HG03066 (cell line): ENCODE data around the gene CXXC5.
"Not testable (repeated sequence)": the region's sequence is repeated elsewhere in the genome, so short reads cannot be mapped to it uniquely, and the experiment has no call there.

Source experiments
- ATAC-seq: cut with Tn5 transposase; IDR thresholded peaks from one replicate; pipeline ENCODE4 v1.9.1; 2021; ENCODE audit warnings: low read depth; ENCODE audit not compliant: unreplicated experiment

The CXXC5 gene

DNA sequence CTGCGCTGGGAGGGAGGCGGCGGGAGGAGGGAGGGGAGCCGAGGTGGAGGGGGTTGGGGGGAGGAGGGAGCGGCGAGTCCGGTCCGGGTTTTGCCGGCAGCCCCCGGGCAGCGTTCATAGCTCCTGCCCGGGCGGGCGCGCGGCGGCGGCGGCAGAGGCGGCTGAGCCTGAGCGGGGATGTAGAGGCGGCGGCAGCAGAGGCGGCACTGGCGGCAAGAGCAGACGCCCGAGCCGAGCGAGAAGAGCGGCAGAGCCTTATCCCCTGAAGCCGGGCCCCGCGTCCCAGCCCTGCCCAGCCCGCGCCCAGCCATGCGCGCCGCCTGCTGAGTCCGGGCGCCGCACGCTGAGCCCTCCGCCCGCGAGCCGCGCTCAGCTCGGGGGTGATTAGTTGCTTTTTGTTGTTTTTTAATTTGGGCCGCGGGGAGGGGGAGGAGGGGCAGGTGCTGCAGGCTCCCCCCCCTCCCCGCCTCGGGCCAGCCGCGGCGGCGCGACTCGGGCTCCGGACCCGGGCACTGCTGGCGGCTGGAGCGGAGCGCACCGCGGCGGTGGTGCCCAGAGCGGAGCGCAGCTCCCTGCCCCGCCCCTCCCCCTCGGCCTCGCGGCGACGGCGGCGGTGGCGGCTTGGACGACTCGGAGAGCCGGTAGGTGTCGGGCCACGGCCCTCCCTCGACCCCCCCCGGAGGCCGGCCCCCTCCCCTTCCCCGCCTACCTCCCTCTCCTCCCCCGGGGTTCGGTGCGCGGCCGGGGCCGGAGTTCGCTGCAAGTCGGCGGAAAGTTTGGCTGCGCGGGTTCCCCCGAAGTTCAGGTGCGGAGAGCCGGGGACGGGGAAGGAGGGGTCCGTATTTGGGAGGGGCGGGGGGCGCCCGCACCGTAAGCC lies at the start of gene CXXC5:
TSS of gene CXXC5 (plus strand) at position 145 of the 877 bp plus-strand sequence. CDS start 32,175 bp downstream, outside the sequence.
- ATAC-seq: peak; percentile 32

DNA sequence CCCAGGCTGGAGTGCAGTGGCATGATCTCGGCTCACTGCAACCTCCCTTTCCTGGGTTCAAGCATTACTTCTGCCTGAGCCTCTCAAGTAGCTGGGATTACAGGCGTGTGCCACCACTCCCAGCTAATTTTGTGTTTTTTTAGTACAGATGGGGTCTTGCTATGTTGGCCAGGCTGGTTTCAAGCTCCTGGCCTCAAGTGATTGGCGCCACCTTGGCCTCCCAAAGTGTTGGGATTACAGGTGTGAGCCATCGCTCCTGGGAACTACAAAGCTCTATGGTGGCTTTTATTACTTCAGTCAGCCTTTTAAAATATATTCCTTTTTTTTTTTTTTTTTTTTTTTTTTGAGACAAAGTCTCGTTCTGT lies 49.6 kb upstream of the CXXC5 start:
- ATAC-seq: not testable (repeated sequence)

DNA sequence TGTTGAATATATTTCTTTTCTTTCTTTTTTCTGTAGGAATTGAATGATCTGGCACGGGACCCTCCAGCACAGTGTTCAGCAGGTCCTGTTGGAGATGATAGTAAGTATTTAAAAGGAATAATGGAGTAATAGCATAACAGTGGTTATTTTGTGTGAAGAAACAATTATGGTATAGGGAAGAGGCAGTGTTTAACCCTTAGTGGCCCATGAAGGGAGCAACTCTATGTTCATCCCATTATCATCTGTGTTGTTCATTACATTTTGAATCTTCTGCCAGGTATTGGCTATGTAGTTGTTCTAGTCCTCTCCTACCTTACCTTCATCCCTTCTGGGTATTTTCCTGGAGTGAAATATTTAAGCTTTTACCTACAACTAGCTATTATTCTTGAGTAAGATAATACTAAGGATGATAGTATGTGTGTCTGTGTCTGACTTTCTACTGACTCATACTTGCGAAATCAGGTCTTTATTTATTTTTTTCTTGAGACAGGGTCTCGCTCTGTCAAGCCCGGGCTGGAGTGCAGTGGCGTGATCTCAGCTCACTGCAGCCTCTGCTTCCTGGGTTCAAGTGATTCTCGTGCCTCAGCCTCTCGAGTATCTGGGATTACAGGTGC lies 47.7 kb upstream of the CXXC5 start:
- no peak for ATAC-seq

DNA sequence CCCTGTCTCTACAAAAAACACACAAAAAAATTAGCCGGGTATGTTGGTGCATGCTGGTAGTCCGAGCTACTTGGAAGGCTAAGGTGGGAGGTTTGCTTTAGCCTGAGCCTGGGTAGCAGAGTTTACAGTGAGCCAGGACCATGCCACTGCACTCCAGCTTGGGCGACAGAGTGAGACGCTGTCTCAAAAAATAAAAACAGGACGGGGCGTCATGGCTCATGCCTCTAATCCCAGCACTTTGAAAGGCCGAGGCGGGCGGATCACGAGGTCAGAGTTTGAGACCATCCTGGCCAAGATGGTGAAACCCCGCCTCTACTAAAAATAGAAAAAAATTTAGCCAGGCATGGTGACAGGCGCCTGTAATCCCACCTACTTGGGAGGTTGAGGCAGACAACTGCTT lies 46.7 kb upstream of the CXXC5 start:
- ATAC-seq: no peak

DNA sequence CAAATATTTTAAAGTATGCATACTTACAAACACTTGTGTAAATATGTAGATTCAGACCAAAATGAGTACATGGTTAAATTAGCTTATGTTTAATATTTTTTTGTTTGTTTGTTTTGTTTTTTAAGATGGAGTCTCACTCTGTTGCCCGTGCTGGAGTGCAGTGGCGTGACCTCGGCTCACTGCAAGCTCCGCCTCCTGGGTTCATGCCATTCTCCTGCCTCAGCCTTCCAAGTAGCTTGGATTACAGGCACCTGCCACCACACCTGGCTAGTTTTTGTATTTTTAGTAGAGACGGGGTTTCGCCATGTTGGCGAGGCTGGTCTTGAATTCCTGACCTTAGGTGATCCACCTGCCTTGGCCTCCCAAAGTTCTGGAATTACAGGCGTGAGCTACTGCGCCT lies 46.2 kb upstream of the CXXC5 start:
- not testable (repeated sequence) for ATAC-seq

DNA sequence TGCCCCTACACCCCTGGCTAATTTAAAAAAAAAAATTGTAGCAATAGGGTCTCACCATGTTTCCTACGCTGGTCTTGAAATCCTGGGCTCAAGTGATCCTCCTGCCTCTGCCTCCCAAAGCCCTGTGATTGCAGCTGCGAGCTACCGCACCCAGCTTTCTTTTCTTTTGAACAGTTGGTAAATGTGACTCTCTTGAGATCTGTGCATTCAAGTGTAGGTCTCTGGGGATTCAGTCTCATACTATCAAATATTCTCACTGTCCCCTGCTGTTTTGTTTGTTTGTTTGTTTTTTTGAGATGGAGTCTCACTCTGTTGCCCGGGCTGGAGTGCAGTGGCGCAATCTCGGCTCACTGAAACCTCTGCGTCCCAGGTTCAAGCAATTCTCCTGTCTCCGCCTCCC lies 42.3 kb upstream of the CXXC5 start:
- no peak for ATAC-seq

DNA sequence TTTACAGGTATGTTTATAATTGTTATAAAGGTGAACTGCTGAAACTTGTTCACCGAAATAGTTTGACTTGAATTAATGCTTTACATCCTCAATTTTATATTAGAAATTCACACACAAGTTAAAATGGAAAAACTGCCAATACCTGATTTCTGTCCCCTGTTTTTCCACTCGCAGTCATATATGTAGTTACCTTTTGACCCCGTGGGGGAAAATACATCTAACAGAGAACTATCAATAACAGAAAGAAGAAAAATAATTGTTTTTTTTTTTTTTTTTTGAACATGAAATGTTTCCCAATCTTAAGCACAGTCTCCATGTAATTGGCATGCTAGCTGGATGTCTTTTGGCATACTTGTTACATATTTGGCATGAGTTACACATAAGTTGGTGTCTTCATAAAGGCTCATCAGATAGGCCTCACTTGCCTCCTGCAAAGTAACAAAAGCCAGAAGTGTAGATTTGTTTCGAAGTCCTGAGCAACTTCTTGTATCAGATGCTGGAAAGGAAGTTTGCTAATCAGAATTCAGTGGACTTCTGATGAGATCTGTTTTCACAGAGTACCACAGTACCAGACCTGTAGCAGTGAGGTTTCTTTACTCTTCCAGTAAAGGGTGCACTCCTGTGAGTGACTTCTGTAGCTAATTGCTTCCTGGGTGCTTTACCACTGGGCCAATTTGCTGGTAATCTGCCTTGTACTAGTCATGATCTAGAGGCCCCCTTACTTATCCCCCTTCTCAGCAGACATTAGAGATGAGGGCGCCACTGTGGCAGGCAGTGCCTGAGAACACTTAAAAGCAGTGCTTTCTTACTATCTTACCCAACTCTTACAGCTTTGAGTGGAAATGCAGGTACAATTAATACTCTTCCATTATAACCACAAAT lies 36.2 kb upstream of the CXXC5 start:
- no peak for ATAC-seq

DNA sequence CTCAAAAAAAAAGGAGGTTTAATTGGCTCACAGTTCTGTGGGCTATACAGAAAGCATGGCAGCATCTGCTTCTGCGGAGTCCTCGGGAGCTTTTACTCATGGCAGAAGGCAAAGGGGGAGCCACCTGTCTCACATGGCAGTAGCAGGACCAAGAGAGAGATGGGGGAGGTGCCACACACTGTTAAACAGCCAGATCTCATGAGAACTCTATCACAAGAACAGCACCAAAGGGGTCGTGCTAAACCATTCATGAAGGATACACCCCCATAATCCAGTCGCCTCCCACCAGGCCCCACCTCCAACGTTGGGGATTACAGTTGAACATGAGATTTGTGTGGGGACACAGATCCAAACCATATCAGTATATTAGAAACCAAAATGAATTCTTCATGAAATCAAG lies 28.3 kb upstream of the CXXC5 start:
- ATAC-seq: no peak

DNA sequence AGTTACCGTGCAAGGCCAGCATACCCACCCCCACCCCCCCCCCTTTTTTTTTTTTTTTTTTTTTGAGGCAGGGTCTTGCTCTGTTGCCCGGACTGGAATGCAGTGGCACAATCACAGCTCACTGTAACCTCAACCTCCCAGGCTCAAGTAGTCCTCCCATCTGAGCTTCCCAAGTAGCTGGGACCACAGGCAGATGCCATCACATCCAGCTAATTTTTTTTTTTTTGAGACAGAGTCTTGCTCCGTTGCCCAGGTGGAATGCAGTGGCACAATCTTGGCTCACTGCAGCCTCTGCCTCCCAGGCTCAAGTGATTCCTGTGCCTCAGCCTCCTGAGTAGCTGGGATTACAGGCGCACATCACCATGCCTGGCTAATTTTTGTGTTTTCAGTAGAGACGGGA lies 22.8 kb upstream of the CXXC5 start:
- not testable (repeated sequence) for ATAC-seq

DNA sequence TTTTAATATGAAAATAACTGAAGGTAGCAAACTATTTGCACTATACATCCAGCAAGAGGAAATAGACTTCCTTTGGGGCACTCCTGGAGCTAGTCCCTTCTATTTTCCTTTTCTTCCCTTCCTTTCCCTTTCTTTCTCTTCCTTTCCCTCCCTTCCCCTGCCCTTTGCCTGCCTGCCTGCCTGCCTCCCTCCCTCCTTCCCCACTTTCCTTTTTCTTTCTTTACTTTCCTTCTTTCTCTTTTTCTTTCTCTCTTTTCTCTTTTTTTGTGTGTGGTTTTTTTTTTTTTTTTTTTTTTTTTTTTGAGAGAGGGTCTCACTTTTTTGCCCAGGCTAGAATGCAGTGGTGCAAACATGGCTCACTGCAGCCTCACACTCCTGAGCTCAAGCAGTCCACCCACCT lies 17.3 kb upstream of the CXXC5 start:
- no peak for ATAC-seq

DNA sequence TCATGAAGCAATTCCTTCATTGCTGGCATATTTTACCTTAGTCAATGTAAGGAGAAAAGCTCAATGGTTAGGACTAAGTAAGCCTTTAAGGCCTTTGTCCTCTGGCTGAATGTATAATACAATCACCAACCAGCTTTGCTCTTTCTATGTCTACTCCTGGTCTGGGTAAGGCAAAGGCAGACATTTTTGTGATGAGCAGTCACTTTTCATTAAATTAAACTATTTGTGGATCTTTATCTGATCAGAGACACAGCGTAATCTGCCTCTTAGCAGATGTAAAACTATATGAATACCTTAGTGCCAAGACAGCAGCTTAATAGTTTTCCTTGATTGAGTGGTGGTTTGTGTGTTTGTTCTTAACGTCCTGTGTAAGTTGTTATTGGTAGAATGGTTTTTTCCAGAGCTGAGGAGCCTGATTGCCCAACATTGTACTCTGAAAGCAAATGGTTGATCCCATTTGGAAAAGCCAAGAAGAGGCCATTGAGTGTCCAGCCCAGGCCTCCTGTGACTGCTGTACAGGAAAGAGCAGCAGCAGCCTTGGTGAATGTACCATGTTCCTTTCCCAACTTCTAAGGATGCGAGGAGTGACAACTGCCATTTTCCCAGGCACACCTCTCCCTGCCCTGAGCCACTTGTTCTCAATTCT lies 16.5 kb upstream of the CXXC5 start:
- no peak for ATAC-seq

DNA sequence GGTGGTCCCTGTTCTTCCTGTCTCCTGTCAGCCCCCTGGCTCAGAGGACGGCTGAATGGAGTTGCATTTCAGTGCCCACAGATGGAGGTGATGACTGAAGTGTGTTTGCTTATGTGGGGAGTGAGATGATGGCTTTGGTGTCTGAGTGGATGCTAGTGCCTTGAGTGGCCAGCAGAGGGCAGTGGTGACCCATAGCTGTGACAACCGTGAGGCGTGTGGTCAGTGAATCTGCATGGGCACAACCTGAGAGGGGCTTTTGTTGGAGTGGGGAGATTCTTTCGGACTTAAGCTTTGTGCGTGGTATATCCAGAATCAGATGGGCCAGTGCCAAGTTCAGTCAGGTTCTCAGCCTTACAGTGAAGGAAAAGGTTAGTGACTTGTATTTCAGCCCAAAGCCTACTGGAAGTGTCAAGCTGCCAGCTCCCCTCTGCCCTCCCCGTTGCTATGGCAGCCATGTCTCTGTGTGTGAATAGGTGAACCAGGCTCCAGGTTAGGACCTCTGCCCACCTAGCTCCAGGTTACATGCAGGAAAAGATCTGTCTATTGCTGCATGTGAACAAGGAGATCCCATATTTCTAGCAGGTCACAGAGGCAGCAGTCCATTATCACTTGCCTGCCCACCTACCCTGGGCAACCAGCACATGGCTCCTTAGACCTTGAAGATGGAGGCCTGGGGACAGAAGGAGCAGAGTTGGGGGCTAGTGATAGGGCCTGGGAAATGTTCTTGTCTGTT lies 14.7 kb upstream of the CXXC5 start:
- ATAC-seq: no peak

DNA sequence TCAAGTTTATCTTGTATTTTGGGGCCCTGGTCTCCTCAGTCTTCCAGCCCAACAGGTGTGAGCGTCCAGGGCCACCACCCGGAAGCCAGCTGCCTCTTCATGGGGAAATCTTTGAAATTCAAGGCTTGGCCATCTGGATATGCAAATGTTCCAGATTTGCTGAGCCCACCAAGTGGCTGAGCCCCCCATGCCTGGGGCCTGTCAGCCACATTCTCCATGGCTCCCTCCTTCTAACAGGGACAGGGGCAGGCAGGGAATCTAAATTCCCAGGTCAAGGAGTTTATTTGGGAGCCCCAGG lies 14.2 kb upstream of the CXXC5 start:
- no peak for ATAC-seq

DNA sequence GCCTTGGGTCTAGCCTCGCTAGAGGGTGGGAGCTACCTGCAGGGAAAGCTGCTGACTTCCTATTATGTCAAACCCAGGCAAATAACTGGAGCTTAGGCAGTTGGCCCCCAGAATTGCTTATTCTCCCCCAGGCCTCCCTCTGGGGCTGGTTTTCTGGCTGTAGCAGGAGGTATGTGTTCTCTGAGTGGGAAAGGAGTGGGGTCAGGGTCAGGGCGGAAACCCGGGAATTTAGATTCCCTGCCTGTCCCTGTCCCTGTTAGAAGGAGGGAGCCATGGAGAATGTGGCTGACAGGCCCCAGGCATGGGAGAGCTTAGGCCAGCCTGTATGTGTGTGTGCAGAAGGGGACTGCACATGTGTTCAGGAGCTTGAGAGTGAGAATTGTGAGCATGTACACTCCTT lies 13.6 kb upstream of the CXXC5 start:
- ATAC-seq: no peak

DNA sequence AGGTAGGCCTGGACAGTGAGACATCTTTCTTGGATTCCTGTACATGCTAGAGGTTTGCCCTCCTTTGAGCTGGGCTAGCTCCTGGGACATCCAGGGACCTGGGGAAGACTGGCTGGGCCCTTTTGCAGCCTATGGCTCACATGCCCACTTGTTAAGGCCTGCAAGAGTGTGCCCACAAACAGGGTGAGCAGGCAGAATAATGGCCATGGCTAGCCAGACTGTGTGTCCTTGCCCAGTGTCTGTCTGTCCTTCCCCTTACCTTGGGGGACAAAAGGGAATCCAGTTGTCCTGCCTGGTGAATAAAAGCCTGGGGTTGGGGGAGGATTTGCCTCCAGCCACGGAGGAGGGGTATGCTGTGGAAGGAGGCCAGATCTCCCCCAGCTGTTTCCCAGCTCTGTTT lies 13.0 kb upstream of the CXXC5 start:
- no peak for ATAC-seq

DNA sequence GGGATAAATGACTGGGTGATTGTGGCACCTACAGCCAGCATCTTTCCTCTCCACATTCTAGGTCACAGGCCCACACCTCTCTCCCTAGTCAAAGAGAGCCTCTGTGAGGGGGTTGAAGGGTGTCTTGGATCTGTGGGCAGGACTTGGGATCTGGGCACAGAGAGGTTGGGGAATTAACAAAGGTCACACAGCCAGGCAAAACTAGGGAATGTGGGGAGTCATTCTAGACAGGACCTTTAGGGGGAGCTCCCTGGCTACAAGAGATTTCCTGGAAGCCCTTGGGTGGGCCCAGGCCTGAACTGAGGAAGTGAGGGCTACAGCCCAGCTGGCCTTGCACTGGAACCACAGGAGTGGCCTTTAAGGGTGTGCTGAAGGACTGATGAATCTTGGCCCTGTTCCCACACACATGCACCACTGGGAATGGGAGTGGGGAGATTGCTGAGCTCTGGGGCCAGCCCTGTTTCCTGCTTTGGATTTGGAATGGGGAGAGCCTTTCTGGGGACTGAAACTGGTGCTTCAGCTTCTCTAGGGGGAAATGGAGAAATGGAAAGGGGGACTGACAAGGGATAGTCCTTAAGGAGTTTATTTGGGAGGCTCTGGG lies 12.4 kb upstream of the CXXC5 start:
- no peak for ATAC-seq

DNA sequence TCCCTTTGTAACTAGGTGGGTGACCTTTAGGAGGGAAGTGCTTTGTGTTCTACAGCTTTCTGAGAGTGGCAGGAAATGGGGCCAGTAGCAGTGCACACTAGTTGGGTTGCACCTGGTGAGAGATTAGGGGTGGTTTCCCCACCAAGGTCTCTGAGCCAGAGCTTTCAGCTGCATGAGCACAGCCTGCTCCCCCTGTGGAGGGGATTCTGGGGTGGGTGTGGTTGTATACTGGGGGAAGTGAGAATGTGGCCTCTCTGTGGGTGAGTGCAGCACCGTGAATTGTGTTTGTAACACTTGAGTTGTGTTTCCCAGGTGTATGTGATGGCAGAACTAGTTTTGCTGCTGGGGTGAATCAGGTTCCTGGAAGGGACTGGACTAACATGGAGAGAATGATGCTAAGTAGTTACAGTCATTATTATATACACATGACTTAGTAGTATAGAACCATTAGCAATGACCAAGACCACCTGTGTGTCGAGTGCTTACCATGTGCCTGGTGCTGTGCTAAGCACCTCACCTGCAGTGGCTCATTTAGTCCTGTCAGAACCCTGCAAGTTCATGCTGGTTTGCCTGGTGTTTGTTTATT lies 11.8 kb upstream of the CXXC5 start:
- ATAC-seq: peak; percentile 55

DNA sequence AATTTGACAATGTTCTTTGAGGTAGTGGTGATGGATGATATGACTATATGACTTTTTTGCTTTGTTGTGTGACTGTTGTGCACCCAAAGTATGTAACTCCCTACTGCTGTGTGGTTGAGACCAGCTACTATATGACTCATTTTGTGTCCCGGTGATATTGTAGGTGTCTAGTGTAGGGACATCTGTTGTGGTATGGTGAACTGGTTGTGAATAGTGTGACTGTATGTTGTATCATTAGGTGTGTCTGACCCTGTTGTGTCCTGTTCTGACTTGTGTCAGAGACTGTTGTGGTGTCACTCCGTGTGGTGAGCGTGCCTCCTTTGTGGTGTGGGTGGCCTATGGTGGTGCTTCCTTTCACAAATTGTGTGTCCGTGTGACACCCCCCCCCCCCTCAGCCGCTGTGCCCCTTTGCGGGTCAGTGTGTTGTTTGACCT lies 11.2 kb upstream of the CXXC5 start:
- ATAC-seq: no peak

DNA sequence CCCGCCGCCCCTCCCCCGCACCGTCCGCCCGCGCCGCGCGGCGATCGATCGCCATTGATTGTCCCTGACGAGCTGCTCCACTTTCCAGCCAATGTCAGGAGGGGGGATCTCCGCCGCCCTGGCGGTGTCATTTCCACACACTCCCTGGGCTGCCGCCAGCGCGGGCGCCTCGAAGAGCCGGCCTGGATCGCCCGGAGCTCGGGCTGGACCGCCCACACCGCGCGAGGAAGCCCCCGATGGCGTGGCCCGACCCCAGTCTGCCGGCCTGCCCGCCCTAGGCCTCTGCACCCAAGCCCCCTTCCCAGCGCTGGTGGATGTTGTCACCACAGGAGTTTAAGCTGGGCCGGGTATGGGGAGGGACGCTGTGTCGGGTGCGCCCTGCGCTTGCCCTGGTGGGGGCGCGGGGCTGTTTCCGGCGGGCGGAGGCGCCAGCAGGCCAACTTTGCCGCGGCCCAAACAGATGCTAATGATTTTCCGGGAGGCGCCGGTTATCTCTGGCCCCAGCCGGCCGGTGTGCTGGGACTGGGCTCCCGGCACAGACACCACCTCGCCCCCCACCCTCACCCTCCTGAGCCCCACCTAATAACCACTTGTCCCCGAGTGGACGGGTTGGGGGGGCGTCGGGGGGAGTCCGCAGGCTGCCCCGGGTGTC lies 10.6 kb upstream of the CXXC5 start:
- no peak for ATAC-seq
